Measurements from ENCODE around the gene SH3RF1.

SH3RF1 gene

GRCh38 chr4:169275180-169275579, 4.4 kb upstream of the SH3RF1 start:
- no peak for DNase-seq (ENCODE audit: low read depth)

GRCh38 chr4:169274033-169274432, 3.3 kb upstream of the SH3RF1 start:
- DNase-seq (ENCODE audit: low read depth), result no peak

GRCh38 chr4:169272265-169272886, 1.6 kb upstream of the SH3RF1 start:
- DNase-seq (ENCODE audit: low read depth), result peak; percentile 79

DNA sequence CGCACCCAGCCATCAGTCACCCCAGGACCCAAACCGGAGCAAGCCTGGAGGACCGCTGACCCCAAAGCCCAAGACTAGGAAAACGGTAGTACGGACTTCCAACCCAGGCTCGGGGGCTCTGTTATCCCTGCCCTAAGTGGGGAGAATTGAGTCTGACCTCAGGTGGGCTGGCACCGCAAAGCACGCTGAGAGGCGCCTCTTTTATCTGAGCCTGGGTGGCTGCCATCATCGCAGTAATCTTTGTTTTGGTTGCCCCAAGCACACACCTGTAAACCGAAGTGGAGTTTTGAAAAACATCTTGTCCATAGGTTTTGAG, 894 bp upstream of the SH3RF1 start:
- no peak for DNase-seq (ENCODE audit: low read depth)

DNA sequence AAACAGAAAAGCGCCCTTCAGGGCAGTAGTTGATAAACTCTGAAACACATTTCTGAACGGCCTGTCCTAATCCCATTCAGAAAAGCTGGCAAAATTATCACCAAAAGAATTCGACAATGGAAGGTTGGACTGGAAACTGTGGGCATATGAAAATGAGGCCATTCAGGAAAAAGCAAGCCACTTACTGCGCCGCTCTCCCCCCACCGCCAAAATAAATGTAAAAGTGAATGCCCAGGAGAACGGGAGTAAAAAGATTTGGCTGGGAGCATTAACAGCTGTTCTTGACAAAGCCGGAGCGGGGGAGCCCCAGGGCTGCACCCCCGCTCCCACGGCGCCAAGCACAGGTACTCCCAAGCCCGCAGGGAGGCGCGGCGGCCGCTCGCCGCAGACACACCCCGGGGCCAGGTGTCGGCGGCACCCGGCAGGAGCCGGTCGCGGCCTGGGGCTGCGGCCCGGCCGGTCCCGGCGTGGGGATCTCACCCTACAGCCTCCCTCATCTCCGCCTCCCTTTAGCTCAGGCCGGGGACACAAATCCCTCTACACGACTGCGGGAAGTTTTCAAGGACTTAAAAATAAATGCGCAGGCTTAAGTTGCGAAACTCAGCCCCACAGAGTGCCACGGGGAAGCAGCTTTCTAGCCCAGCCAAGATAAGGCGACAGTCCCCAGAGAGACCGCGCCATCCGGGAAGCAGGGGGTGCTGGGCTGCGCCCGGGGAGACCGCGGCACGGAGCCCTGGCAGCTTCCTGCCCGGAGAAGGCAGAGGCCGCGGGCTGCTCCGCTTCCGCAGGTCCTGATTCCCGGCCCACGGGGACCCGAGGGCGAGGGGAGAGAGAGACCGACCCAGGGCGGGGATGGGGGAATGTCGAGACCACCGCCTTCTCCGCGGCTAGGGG, 593 bp downstream of the SH3RF1 start:
- DNase-seq (ENCODE audit: low read depth), result peak; percentile 55

GRCh38 chr4:169268951-169269760, 1.6 kb downstream of the SH3RF1 start:
- peak; percentile 49 for DNase-seq (ENCODE audit: low read depth)

DNA sequence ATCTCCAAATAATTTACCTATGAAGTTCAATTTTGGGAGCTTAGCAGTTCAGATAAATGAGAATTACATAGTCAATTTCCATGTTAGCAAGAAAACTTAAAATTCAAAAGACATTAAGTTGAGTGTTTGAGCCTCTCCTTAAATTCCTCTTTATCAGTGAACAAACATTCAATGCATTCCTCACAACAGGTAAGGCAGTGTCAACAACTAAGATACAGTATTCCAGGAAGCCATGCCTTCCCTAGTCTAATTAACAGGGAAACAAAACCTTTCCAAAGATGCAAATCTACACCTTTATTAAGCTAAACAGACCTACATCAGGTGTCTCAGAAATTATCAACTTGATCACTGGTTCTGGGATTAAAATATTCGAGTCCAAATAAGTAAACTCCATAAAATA, 3.7 kb downstream of the SH3RF1 start:
- DNase-seq (ENCODE audit: low read depth), result no peak

- no peak for DNase-seq (ENCODE audit: low read depth)
These were observed 4.1 kb downstream of the SH3RF1 start for GRCh38 chr4:169266661-169267060.

DNA sequence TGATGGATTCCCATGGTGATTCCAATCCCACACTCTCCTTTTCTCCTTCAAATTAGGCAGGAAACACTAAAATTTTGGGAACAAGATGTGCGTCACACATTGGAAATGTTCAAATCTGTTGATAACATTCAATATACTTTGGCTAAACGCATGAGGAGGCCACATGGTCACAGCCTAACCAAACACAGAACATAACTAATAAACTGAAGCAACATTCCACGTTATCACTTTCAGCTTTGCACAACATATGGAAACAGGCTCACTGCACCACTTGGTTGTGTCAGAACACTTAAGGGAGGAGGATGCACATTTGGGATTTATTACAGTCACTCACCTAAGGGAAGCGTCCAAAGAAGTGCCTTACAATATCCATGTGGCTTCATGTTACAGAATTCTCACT, 4.7 kb downstream of the SH3RF1 start:
- no peak for DNase-seq (ENCODE audit: low read depth)

DNA sequence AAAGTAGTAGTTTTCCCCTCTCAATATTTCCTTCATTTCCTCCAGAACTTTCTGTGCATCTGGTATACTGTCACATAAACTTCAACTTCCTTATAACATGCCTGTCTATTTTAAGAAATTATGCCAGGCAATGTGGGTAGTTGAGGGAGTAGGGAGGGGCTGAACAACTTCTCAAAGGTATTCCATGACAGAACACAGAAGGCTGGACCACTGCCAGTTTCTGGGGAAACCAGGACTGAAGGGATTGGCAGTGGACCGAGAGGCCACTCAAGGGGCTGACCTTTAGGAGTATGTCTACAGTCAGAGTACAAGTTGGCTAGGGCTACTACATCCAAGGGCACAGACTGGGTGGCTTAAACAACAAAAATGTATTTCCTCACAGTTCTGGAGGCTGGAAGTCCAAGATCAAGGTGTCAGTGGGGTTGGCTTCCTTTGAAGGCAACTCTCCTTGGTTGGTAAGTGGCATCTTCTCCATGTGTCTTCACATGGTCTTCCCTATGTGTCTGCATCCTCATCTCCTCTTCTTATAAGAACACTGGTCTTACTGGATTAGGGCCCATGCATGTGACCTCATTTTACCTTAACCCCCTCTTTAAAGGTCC, 6.9 kb downstream of the SH3RF1 start:
- DNase-seq (ENCODE audit: low read depth), result no peak

DNA sequence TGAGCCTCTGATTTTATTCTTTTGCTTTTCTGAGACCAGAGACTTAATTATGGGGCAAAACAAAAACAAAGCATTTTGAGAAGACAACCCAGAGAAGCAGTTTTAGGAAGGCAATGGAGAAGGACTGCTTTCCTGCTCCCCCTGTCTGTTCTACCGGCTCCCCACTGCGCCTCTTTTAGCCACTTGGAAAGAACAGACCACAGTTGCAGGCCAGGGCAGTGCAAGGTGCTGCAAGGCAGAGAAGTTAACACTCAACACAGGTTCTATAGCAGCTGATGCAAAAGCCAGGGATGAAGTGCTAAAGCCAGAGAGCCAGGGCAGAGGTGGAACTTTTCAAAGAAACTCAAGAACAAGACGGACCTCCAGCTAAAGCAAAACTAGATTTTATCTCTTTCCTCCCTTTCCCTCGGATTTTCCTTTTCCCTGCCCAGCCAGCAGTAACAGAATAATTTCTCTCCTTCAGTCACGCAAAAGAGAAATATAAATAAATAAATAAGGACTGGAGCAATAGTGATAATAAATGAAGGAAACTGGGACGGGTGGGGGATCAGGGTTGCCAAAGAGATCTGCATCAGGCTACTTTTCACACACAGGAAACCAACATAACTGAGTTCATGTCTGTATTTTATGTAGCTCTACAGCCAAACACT, 10.4 kb downstream of the SH3RF1 start:
- DNase-seq (ENCODE audit: low read depth), result no peak

DNA sequence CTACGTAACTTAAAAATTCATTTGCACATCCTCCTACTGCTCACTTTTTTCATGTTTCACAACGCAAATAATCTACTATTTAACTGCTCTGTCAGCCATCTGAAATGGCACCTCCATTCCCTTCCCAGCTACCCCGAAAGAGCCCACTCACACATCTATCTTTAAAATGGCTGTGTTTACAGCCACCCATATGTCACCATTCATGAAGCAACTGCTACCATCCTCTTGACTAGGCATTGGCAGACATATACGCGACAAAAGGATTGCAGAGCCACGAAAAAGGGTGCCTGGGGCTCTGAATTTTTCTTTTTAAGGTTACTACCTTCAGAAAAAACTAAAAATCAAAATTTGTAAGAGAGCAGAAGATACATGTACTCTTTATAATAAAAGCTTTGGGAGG, 11.5 kb downstream of the SH3RF1 start:
- no peak for DNase-seq (ENCODE audit: low read depth)

DNA sequence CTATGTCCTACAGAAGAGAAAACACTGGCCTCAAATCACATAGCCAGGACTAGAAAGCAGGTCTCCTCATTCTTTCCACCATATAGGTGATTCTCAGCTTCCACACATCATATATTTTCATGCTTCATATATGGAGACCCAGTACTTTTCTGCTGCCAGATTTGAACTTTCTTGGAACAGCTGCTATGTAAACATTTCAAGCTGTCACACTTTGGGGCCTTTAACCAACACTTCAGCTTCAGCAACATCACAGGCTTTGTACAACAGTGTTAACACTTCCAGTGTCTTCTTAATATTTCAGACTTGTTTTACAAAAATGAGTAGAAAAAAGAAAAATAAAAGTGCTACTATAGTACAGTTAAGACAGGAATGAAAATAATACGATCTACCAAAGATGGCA, 12.6 kb downstream of the SH3RF1 start:
- no peak for DNase-seq (ENCODE audit: low read depth)

- DNase-seq (ENCODE audit: low read depth), result no peak
These were observed 13.6 kb downstream of the SH3RF1 start for GRCh38 chr4:169256856-169257761.

DNA sequence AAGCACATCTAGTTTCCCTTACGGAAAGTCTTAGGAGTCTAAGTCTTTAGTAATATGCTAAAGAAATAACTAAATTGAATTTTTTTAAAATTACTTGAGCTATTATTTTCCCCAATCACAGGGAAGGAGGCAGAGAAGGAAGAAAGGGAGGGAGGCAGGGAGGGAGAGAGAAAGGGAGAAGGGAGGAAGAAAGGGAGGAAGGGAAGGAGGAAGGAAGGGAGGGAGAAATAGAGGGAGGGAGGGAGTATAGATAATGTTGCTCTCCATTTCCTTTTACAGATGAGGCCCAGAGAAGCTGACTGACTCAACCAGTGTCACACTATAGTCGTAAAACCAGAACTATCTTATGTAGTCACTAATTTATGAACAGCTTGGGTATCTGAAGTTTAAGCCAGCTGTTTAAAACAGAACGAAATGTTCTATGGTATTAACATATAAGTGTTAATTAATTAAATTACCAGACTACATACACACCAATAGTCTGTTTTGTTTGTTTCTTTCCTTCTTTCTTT, 14.6 kb downstream of the SH3RF1 start:
- no peak for DNase-seq (ENCODE audit: low read depth)

GRCh38 chr4:169254546-169254983, 16.2 kb downstream of the SH3RF1 start:
- peak; percentile 80 for DNase-seq (ENCODE audit: low read depth)

DNA sequence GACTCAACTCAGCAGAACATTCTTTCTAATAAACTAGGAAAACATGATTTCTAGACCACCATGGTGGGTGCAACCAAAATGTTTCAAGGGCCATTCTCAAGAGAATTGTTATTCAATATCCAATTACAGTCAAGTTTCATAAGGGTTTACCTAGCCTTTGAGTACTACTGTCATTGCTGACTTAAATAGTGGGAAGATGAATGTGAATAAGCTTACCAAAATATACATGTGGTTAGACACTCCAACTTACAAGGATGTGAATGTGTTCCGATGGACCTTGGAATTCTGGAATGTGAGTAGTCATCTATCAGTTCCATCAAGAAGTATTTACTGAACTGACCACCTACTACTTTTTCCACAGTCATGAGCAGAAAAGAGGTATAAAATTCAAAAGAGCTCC, 16.9 kb downstream of the SH3RF1 start:
- DNase-seq (ENCODE audit: low read depth), result peak; percentile 67

- peak; percentile 26 for DNase-seq (ENCODE audit: low read depth)
These were observed 17.6 kb downstream of the SH3RF1 start for GRCh38 chr4:169253113-169253671.

GRCh38 chr4:169252339-169253112, 18.2 kb downstream of the SH3RF1 start:
- DNase-seq (ENCODE audit: low read depth), result peak; percentile 46

Data from fibroblast of gingiva (primary cell).